ENCODE results near the gene IKZF3.

DNA sequence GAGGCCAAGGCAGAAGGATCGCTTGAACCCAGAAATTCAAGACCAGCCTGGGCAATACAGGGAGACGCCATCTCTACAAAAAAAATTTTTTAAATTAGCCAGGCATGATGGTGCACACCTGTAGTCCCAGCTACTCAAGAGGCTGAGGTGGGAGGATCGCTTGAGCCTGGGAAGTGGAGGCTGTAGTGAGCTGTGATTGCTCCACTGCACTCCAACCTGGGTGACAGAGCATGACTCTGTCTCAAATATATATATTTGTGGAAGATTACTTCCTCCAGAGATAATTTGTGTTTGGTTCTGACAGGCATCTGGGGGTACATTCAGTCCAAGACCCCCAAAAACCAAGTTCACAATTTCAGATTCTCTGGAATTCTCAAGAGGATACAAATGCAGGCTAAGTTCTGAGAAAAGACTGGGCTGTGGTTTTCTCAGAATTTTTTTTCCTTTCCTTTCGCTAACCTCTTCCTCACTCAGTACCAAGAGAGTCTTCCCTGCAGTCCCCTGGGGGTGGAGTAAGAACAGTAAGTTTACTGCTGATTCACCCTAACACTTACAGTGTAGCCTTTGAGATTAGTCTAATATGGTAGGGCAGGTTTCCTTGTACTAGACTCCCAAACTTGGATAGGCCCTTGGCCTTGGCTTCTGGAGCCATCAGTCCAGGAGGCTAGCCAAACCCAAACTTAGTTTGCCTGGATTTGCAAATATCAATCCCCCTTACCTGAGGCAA is 39.2 kb upstream of the IKZF3 start:
- TF ChIP-seq POLR2AphosphoS5 (IDR thresholded peaks at IDR 0.05; ENCODE audit: low read depth, low read length) (no peak), CTCF (IDR thresholded peaks at IDR 0.05) (no peak), FOSL2 (IDR thresholded peaks at IDR 0.05; ENCODE audit: borderline replicate concordance, low read depth) (no peak), GATA2 (CRISPR knock-in tag; IDR thresholded peaks at IDR 0.05) (no peak), CHD2 (IDR thresholded peaks at IDR 0.05; ENCODE audit: low read length, partially characterized antibody) (no peak)

Data from SK-N-SH (cell line).